GM19452 (cell line): ENCODE measurements around the gene CC2D1B.
"Not testable (repeated sequence)": the region's sequence is repeated elsewhere in the genome, so short reads cannot be mapped to it uniquely, and the experiment has no call there.

Experiments used
- ATAC-seq: cut with Tn5 transposase; IDR thresholded peaks from one replicate; pipeline ENCODE4 v1.9.1; 2021; ENCODE audit not compliant: unreplicated experiment

CC2D1B gene, protein sequence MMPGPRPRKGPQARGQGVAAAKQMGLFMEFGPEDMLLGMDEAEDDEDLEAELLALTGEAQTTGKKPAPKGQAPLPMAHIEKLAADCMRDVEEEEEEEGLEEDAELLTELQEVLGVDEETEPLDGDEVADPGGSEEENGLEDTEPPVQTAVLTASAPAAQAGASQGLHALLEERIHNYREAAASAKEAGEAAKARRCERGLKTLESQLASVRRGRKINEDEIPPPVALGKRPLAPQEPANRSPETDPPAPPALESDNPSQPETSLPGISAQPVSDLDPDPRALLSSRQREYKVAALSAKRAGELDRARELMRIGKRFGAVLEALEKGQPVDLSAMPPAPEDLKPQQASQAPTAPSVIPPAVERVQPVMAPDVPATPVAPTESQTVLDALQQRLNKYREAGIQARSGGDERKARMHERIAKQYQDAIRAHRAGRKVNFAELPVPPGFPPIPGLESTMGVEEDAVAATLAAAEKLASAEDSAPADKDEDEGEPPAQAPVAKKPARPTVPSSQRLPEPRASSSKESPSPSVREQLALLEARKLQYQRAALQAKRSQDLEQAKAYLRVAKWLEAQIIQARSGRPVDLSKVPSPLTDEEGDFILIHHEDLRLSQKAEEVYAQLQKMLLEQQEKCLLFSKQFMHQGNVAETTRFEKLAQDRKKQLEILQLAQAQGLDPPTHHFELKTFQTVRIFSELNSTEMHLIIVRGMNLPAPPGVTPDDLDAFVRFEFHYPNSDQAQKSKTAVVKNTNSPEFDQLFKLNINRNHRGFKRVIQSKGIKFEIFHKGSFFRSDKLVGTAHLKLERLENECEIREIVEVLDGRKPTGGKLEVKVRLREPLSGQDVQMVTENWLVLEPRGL

DNA sequence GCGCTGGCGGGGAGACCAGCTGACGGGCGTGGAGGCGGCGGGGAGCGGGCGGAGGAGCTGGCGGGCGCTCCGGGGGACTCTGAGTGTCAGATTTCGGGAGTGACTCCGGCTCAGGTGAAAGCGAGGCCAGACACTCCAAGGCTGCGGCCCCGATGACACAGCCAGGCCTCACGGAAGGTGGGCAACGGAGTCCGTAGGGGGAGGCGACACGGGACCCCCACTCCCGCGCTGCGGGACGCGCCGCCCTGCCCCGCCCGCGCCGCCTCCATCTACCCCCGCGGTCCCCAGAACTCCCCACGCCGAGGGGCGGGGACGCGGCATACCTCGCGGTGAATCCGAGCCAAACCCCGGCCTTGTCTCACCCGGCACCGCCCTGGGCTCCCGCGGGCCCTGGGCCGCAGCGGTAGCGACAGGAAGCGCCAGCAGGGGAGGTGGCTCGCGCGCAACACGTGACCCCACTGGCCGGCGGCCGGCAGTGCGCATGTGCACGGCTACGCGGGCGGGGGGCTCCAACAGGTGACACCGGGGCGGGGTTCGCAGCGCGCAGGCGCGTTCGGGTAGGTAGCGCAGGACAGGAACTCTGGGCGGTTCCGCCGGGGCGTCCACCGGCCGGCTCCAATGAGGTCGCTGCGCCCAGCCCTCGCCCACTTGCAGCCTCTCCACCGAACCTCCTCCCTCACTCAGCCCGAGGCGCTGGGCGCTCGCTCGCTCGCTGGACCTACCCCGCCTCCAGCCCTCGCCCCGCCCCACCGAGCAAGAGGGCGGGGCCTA, at the start of gene CC2D1B:
Gene CC2D1B, minus strand, starts transcription at position 460 of the 771 bp plus-strand sequence. CDS start 1,585 bp downstream, outside the sequence.
- ATAC-seq = peak; percentile 86

DNA sequence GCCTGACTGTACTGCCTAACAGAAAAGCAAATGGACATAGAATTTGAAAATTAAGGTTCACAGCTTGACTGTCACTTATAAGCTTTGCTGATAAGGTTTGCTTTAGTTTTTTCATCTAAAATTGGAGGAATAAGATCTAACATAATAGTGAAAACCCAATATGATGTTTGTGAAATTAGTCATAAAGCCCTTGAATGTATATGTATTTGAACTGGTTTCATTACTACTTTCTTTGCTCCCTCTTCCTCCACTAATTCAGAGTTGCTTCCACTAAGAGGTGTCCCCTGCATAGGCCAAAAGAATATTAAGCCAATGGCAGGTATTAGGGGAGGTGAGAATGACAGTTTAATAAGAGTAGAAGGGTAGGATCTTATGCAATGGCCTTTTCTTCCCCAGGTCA, 48.9 kb upstream of the CC2D1B start:
- no peak for ATAC-seq

DNA sequence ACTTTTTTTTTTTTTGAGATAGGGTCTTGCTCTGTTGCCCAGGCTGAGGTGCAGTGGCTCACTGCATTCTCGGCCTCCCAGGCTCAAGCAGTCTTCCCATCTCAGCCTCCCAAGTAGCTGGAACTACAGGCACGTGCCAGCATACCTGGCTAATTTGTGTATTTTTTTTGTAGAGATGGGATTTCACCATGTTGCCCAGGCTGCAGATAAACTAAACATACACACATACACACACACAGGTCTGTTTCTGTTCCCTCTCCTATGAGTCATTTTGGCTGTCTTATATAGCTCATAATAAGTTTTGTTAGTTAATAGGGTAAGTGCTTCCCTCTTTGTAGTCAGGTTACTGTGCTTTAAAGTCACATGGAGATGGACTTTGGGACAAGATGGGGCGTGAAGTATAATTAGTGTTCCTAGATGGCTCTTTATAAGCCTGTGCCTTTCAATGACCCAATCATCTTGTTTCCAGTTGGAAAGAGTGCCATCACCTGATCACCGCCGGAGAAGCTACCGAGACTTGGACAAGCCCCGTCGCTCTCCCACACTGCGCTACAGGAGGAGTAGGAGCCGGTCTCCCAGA, 47.5 kb upstream of the CC2D1B start:
- no peak for ATAC-seq

DNA sequence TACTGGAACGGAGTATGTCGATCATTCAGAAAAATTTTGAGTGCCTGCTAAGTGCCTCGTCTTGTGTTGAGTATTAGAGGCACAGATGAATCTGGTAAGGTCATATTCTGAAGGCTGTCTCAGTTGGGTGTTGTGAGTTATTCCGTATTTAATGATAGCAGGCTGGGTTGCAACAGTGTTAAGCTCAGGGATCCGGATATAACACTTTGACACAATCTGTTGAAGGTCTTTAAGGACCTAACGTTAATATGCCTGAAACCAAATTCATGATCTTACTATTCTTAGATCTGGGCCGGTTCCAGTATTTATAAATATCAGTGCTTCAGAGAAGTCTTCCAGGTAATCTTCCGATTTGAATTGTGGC, 39.0 kb upstream of the CC2D1B start:
- ATAC-seq = no peak

DNA sequence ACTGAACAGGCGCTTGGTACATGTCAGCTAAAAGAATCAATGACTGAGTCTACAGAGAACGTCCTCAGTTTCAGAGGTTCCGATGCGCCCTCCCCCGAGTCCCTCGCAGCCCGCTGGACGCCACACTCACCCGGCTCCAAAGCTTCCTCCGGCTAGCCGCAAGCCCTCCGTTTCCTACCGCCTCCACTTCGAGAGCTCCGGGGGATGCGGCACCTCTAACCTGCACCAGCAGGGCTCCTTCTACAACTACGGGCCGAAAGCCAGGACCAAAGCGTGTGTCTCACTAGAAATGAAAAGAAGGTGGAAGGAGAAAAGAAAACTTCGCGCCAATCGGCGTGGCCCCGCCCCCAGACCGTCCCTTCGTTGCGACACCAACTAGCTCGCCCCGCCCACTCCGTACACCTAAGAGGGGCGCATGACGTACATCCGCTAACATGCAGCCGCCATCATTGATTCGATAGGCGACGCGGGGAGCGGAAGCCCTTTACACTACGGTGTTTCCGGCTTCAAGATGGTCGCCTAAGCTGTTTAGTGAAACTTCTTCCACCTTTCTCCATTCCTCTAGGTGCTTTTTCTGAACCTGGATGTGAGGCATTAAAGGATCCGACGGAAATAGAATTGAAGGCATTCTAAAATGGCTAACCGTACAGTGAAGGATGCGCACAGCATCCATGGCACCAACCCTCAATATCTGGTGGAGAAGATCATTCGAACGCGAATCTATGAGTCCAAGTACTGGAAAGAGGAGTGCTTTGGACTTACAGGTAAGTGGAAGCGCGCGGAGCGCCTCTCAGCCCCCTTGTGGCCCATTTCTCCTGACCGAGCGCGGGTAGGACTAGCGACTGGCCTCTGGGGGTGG, 38.3 kb upstream of the CC2D1B start, which contains the start of the genes ORC1 and PRPF38A:
Gene ORC1, minus strand, starts transcription at position 308 of the 859 bp plus-strand sequence. CDS start 2,200 bp downstream, outside the sequence.
Gene PRPF38A, plus strand, starts transcription at position 487 of the 859 bp plus-strand sequence. Its CDS starts 148 bp downstream, at position 635.
- peak; percentile 92 for ATAC-seq

DNA sequence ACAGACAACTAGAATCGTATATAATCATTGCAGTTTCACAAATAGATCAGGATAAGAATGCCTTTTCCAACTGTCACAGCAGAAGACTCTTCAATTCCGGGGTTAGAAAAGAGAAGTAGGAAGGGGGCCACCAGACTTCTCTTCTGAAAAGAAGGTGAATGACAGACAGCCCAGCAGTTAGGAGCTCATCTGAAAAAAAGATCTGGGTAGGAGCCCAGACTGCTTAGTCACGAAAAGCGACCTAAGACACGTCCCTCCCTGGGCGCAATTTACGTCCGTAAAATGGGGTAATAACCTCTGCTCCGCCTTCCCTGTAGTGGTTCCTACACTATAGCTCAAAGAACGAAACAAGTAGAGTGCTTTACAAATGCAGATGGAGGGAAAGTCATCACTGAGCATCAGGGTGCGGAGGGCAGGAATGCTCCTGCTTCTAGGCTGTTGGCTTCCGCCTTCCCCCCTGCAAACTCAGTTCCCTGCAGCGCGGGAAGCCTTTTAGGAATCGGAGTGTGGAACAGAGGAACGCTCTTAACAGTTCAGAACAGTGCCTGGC, 37.6 kb upstream of the CC2D1B start:
- ATAC-seq = peak; percentile 16

DNA sequence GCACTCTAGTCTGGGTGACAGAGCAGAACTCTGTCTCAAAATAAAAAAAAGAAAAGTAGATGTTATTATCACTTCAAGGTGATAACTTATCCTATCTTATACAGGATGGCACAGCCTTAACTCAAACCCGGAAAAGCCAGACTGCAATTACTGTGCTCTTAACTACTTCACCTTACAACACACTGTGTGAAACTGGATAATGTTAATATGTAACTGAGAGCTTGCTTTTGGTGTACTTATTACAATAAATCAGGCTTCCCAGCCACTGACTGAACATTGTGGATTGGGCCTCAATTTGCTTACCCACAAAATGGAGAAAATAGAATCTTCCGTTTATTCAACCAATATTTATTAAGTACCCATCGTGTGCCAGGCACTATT, 36.8 kb upstream of the CC2D1B start:
- no peak for ATAC-seq

DNA sequence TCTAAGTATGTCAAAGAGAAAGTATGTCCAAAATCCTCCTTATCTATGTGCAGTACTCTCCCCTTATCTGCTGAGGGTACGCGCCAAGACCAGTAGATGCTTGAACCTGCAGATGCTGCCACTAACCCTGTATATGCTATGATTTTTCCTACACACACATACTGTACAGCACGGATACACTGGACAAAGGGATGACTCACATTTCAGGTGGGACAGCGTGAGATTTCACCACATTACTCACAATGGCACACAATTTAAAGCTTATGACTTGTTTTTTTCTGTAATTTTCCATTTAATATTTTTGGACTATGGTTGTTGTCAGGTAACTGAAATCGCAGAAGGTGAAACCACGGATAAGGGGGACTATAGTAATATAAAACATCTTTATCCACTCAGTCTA, 34.1 kb upstream of the CC2D1B start:
- ATAC-seq = no peak

DNA sequence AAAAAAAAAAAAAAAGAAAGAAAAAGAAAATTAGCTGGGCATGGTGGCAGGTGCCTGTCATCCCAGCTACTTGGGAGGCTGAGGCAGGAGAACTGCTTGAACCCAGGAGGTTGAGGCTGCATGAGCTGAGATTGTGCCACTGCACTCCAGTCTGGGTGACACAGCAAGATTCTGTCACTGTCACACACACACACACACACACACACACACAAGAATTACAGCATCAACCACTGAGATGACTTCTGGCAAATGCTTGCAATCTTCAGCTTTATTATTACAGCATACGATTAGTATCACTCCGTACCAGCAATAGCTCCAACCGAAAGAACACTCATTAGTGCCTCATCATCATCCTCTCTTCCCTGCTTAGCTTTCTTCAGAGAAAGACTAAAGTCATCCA, 33.6 kb upstream of the CC2D1B start:
- no peak for ATAC-seq

DNA sequence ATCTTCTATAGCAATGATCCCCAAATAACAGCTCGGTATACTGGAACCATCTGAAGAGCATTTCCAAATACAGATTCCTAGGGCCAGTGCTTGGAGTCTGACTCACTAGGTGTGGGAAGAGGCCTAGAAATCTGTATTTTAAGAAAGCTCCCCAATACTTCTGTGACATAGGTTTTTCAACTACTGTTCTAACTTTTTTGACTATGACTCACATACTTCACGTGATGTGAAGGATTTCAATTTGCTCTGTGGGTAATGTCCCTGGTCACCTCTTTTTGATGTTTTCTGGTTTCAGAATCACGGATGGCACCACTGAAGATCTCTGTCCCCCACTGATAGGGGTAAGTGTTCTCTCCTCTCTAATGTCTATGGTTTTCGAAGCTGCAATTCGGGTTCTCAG, 27.2 kb upstream of the CC2D1B start:
- no peak for ATAC-seq

DNA sequence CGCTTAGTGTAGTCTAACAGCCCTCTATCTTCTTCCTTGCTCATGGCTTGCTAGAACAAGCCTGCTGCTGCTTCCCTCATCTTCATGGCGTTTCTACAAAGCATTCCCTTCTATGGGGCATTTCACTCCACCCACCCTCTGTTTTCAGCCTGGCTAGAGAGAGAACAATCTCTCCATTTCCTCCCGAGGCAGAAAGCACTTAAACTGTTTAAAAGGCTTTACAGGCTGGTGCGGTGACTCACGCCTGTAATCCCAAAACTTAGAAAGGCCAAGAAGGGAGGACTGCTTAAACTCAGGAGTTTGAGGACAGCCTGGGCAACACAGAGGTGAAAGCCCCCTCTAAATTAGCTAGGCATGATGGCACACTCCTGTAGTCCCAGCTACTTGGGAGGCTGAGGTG, 20.5 kb upstream of the CC2D1B start:
- ATAC-seq = no peak

DNA sequence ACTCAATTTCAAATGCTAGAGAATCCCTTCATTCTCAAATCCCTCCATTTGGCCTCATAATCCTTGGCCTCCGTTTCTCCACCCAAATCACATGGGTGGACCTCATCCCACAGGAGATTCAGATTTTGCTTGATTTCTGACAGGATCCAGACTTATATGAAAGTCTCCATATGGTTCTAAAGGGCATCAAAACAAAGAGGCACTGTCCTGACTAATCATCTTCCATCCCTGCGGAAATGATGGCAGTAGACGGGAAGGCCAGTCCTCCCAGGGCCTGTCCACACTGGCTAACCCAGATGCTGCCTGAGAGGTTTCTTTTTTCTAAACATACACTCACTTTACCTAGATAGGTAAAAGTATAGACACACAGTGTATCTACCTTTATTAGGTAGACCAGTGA, 19.4 kb upstream of the CC2D1B start:
- no peak for ATAC-seq

DNA sequence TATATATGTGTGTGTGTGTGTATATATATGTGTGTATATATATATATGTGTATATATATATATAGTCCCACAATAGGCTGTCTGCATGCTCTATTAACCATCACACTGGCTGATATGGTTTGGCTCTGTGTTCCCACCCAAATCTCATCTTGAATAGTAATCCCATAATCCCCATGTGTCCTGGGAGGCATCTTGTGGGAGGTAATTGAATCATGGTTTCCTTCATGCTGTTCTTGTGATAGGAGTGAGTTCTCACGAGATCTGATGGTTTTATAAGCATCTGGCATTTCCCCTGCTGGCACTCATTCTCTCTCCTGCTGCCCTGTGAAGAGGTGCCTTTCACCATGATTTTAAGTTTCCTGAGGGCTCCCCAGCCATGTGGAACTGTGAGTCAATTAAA, 3.8 kb upstream of the CC2D1B start:
- ATAC-seq = not testable (repeated sequence)

DNA sequence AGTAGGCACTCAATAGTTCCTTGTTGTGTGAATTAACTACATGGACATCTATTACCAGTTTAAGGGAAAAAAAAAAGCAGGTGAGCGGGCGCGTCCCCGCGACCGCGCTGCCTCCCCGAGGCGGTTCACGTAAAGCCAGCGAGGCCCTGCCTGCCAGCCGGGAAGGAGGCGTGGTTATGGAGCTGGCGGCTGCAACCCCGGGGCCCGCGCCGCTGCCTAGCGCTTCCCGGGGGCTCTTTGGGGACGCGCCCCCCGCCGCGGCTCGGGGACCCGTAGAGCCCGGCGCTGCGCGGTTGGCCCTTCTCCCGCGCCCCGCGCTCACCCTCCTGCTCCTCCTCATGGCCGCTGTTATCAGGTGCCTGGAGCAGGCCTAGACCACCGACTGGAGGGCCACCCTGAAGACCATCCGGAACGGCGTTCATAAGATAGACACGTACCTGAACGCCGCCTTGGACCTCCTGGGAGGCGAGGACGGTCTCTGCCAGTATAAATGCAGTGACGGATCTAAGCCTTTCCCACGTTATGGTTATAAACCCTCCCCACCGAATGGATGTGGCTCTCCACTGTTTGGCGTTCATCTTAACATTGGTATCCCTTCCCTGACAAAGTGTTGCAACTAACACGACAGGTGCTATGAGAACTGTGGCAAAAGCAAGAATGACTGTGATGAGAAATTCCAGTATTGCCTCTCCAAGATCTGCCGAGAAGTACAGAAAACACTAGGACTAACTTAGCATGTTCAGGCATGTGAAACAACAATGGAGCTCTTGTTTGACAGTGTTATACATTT, 2.6 kb upstream of the CC2D1B start:
- no peak for ATAC-seq

DNA sequence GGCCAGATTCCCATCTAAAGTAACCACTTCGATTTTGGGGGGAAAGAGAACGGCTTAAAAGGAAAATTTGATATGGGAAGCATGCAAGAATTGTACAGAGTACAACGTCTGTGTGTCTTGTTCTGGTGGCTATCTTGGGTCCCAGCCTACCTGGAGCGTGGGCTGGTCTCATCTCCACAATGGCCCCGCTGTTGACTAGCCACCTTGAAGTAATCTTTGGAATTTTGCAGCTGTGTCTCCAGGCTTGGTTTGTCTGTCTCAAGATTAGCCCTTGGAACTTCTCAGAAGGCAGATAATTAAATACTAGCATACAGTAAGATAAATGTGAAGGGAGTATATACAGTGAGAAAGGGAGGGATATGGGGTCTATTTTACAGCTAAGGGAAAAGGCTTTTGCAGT, 1.3 kb upstream of the CC2D1B start:
- ATAC-seq = no peak

DNA sequence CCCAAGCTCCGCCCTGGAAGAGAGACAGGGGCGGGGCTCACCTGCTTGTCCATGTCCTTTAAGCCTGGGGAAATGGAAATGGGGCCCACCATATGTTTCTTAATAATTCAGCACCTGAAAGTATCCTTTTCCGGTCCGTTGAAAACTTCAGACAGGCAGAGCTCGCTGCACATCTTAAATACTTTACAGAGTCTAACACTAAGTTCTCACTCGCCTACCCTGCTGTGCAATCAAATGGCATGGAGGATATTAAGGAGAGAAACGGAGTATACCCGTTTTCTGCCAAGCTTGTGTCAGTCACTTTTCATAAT, 467 bp upstream of the CC2D1B start:
- ATAC-seq = no peak

DNA sequence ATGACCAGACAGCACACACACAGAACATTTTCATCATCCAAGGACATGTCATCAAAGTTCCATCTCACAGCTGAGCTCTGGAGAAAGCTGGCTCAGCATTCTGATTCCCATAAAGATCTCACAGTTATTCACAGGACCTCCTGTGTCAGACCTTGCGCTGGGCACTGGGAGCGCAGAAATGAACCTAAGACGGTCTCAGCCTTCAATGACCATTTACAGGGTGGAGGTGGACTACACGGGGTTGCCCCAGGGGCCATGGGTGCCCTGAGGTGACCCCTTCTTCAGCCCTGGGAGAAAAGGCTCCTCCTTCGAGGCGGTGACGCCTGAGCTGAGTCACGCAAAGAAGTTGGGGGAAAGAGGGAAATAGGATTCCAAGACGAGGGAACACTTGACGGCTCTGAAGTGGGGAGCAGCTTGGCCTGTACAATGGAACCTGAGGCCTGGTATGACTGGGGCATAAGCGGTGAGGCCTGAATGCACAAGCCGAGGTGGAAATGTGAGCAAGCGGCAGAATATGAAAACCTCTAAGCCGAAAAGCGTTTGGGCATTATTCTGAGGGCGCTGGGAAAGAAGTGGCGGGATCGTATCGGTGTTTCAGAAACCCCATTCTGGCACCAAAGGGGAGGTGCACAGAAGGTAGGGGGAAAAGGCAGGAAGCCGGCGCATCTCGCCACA, 797 bp downstream of the CC2D1B start:
- ATAC-seq = no peak

DNA sequence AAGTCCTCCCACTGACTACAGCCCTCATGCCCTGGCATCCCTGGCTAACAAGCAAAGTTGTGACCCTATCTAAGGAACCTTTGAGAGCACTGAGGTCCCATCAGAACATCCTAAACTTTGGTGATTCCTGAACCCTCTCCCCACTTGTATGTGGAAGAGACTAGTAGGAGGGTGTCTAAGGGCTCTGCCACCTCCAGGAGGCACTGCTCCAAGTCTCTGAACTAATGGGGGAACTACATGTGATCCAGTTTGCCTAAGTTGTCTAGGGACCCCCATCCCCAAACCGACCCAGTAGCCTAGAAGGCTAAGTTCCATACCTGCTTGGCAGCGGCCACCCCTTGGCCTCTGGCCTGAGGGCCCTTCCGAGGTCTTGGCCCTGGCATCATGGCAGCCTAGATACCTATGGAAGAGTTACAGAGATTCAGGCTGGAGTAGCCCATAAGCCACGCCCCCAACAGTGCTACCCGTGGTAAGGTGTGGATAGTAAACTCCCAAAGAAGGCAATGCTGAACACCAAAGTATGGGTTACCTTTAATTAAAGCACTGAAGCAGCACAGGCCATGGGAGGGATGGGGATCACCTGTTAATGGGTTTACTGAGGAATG, 1.7 kb downstream of the CC2D1B start:
- no peak for ATAC-seq
